HepG2 (cell line): Measurements from ENCODE around the gene TRIM27. TPM values are rescaled to one million over a fixed set of nuclear protein-coding genes. Genes with fewer than 3 reads are reported as not detected.

Experiments used
- ADNP ChIP-seq: sonication (generic); formaldehyde crosslinking; IDR thresholded peaks from 2 replicates; pipeline ENCODE4 v1.4.0; 2020; ENCODE audit warnings: missing genetic modification reagents
- ARNT2 ChIP-seq: sonication (generic); formaldehyde crosslinking; IDR thresholded peaks from 2 replicates; pipeline ENCODE4 v1.8.0; 2022; ENCODE audit warnings: mild to moderate bottlenecking, low read depth, missing genetic modification reagents, moderate library complexity
- ATF7 ChIP-seq, 2 experiments: fragments of 450-650 bp in 1 of 2; sonication (generic) in 1 of 2; formaldehyde crosslinking in 1 of 2; IDR thresholded peaks; 2 replicates each; pipeline versions ENCODE4 v1.4.0 to v1.6.1; 2016 to 2020; ENCODE audit warnings: antibody characterized with exemption in 1 of 2, mild to moderate bottlenecking in 1 of 2, missing genetic modification reagents in 1 of 2
- FOXA1 ChIP-seq, 2 experiments: fragments of 450-650 bp in 1 of 2; sonication (generic) in 1 of 2; formaldehyde crosslinking in 1 of 2; IDR thresholded peaks; 2 replicates each; pipeline versions ENCODE4 v1.4.0 to v1.6.1; 2016 to 2020; ENCODE audit warnings: missing genetic modification reagents in 1 of 2
- ISX ChIP-seq: sonication (generic); formaldehyde crosslinking; conservative IDR thresholded peaks from 2 replicates; pipeline ENCODE4 v1.5.0; 2020; ENCODE audit warnings: missing genetic modification reagents
- JARID2 ChIP-seq: sonication (generic); formaldehyde crosslinking; IDR thresholded peaks from 2 replicates; pipeline ENCODE4 v1.8.1; 2023; ENCODE audit warnings: missing genetic modification reagents, inconsistent platforms; ENCODE audit not compliant: insufficient replicate concordance
- MLLT10 ChIP-seq: sonication (generic); formaldehyde crosslinking; IDR thresholded peaks from 2 replicates; pipeline ENCODE4 v1.4.0; 2020; ENCODE audit warnings: missing genetic modification reagents
- MTA1 ChIP-seq: sonication (generic); formaldehyde crosslinking; IDR thresholded peaks from 2 replicates; pipeline ENCODE4 v1.4.0; 2020; ENCODE audit warnings: missing genetic modification reagents, mild to moderate bottlenecking, borderline replicate concordance
- NPAS2 ChIP-seq: sonication (generic); formaldehyde crosslinking; IDR thresholded peaks from 2 replicates; pipeline ENCODE4 v1.8.0; 2022; ENCODE audit warnings: mild to moderate bottlenecking, missing genetic modification reagents, borderline replicate concordance
- POLR2AphosphoS5 ChIP-seq: IDR thresholded peaks from 2 replicates; pipeline ENCODE4 v1.6.1; 2012; ENCODE audit warnings: low read depth, low read length
- TBX2 ChIP-seq: sonication (generic); formaldehyde crosslinking; IDR thresholded peaks from 2 replicates; pipeline ENCODE4 v1.5.0; 2020; ENCODE audit warnings: missing genetic modification reagents, mild to moderate bottlenecking, borderline replicate concordance
- ZBTB7B ChIP-seq: sonication (generic); formaldehyde crosslinking; IDR thresholded peaks from 2 replicates; pipeline ENCODE4 v1.4.0; 2020; ENCODE audit warnings: missing genetic modification reagents
- ZFYVE20 ChIP-seq: sonication (generic); formaldehyde crosslinking; IDR thresholded peaks from 2 replicates; pipeline ENCODE4 v1.8.0; 2023; ENCODE audit warnings: low read depth, mild to moderate bottlenecking, moderate library complexity, missing genetic modification reagents, borderline replicate concordance
- ZNF136 ChIP-seq: sonication (generic); formaldehyde crosslinking; IDR thresholded peaks from 2 replicates; pipeline ENCODE4 v1.8.1; 2022; ENCODE audit warnings: low read depth, mild to moderate bottlenecking, moderate library complexity, missing genetic modification reagents
- ZNF274 ChIP-seq: sonication (generic); formaldehyde crosslinking; IDR thresholded peaks from 2 replicates; pipeline ENCODE4 v1.5.1; 2020; ENCODE audit warnings: mild to moderate bottlenecking, missing genetic modification reagents
- ZNF546 ChIP-seq: sonication (generic); formaldehyde crosslinking; conservative IDR thresholded peaks from 2 replicates; pipeline ENCODE4 v1.8.1; 2023; ENCODE audit warnings: mild to moderate bottlenecking, missing genetic modification reagents
- ZNF570 ChIP-seq: sonication (generic); formaldehyde crosslinking; IDR thresholded peaks from 2 replicates; pipeline ENCODE4 v1.4.0; 2020; ENCODE audit warnings: mild to moderate bottlenecking, missing genetic modification reagents, borderline replicate concordance
- ZNF839 ChIP-seq: sonication (generic); formaldehyde crosslinking; IDR thresholded peaks from 2 replicates; pipeline ENCODE4 v1.4.0; 2020; ENCODE audit warnings: missing genetic modification reagents, mild to moderate bottlenecking, borderline replicate concordance
- ZSCAN25 ChIP-seq: sonication (generic); formaldehyde crosslinking; IDR thresholded peaks from 2 replicates; pipeline ENCODE4 v1.8.0; 2022; ENCODE audit warnings: mild to moderate bottlenecking, missing genetic modification reagents
- ZSCAN29 ChIP-seq: sonication (generic); formaldehyde crosslinking; conservative IDR thresholded peaks from 2 replicates; pipeline ENCODE4 v1.4.0; 2020; ENCODE audit warnings: mild to moderate bottlenecking, missing genetic modification reagents
- polyA plus RNA-seq, 8 experiments: library from polyadenylated mRNA; depleted of rRNA in 3 of 8; stranded (reverse) in 7 of 8; unstranded in 1 of 8; fragments of >200 nt; fragmentation: Illumina TruSeq in 4 of 8; extraction: Trizol in 4 of 8; gene quantifications; 2 replicates each; pipeline versions ENCODE4 v1.2.1 to v1.2.3, GENCODE V29; 2011 to 2016; ENCODE audit warnings: low read depth in 4 of 8, missing spikeins in 1 of 8, mixed read lengths in 1 of 8; ENCODE audit not compliant: insufficient read depth in 1 of 8
- total RNA-seq, 5 experiments: library from RNA; depleted of rRNA; stranded (reverse); fragments of >200 nt; fragmentation: Illumina TruSeq; extraction: Trizol; gene quantifications; 2 replicates each; pipeline ENCODE4 v1.2.3, GENCODE V29; 2016; ENCODE audit warnings: low read depth in 1 of 5
- TF ChIP-seq, protein P1 (sequence below): sonication (generic); formaldehyde crosslinking; IDR thresholded peaks from 2 replicates; pipeline ENCODE4 v1.5.1; 2020; ENCODE audit warnings: missing genetic modification reagents, mild to moderate bottlenecking, borderline replicate concordance
- TF ChIP-seq, protein P2 (sequence below), 2 experiments: fragments of 450-650 bp in 1 of 2; sonication (generic) in 1 of 2; formaldehyde crosslinking; IDR thresholded peaks; 2 replicates each; pipeline versions ENCODE4 v1.5.0 to v1.8.0; 2020 to 2022; ENCODE audit warnings: mild to moderate bottlenecking in 1 of 2, missing genetic modification reagents in 1 of 2
- TF ChIP-seq, protein P3 (sequence below): sonication (generic); formaldehyde crosslinking; IDR thresholded peaks from 2 replicates; pipeline ENCODE4 v1.4.0; 2020; ENCODE audit warnings: missing genetic modification reagents
- TF ChIP-seq, protein P4 (sequence below): sonication (generic); formaldehyde crosslinking; IDR thresholded peaks from 2 replicates; pipeline ENCODE4 v1.8.0; 2023; ENCODE audit warnings: mild to moderate bottlenecking, missing genetic modification reagents

The TRIM27 gene
- total and polyA plus RNA-seq, 2 of the 13 experiments (the other 11 are each of a cell fraction or from before 2014, with no cell fraction given) = 88.6 to 112 TPM

DNA sequence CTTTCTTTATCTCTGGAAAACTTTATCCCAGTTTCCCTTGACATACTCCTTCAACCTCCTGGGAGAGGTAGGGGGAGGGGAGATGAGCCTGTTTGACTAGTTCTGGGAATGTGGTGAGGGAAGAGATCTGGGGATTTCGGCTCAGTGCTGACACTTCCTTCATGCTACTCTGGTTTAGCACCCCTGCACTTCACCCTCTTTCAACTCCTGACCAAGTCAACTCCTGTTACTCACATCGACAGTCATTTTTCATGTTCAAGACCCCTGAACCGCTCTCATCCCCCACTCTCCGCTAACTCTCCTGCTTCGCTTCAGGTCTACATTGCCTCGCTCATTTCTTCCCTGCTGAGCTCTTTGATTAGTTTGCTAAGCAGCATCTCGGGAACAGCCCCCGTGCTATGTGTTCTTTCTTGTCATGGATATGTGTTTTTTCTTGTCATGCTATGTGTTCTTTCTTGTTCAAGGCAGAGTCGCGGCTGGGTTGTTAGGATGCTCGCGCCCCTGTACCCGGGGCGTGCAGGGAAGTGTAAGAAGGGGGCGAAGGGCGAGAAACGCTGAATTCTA, 16.6 kb upstream of the TRIM27 start (continued):
- TF ChIP-seq FOXA1 (IDR thresholded peaks at IDR 0.05) (no peak), FOXA1 (CRISPR knock-in tag; IDR thresholded peaks at IDR 0.05) (no peak), ISX (CRISPR knock-in tag) (no peak), ADNP (CRISPR knock-in tag) (no peak), ZFYVE20 (CRISPR knock-in tag) (no peak), ZSCAN29 (CRISPR knock-in tag) (0 out of 2 replicates have a peak, but pooled peaks have one; percentile 17), ATF7 (IDR thresholded peaks at IDR 0.05) (no peak), ATF7 (CRISPR knock-in tag; IDR thresholded peaks at IDR 0.05) (no peak), JARID2 (CRISPR knock-in tag) (no peak), ZNF570 (CRISPR knock-in tag) (no peak), ZNF136 (CRISPR knock-in tag) (no peak), ZNF546 (no peak), MTA1 (CRISPR knock-in tag) (0 out of 2 replicates have a peak, but pooled peaks have one; percentile 34), ZNF839 (CRISPR knock-in tag) (no peak), TBX2 (CRISPR knock-in tag) (no peak), MLLT10 (no peak), ZNF274 (no peak; the same call in 1 of the 2 replicates), ZBTB7B (CRISPR knock-in tag) (no peak), ARNT2 (CRISPR knock-in tag) (0 out of 2 replicates have a peak, but pooled peaks have one; percentile 20), NPAS2 (CRISPR knock-in tag) (no peak), ZSCAN25 (peak; percentile 99), POLR2AphosphoS5 (no peak)
- TF ChIP-seq, protein P1, sequence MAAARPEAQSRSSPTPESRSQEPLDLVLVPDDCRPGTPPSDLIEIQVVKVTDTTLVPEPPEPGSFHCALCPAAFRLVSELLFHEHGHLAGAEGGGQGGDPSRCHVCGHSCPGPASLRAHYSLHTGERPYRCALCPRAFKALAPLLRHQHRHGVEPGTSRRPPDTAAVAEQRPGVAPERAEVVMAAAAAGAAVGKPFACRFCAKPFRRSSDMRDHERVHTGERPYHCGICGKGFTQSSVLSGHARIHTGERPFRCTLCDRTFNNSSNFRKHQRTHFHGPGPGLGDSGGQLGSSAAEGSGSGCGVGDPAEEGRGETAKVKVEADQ (CRISPR knock-in tag) = peak; percentile 78; the same call in 1 of the 2 replicates
- TF ChIP-seq, protein P2, sequence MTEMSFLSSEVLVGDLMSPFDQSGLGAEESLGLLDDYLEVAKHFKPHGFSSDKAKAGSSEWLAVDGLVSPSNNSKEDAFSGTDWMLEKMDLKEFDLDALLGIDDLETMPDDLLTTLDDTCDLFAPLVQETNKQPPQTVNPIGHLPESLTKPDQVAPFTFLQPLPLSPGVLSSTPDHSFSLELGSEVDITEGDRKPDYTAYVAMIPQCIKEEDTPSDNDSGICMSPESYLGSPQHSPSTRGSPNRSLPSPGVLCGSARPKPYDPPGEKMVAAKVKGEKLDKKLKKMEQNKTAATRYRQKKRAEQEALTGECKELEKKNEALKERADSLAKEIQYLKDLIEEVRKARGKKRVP (CRISPR knock-in tag; IDR thresholded peaks at IDR 0.05) = no peak; a peak in 1 of 4 replicates
- TF ChIP-seq, protein P3, sequence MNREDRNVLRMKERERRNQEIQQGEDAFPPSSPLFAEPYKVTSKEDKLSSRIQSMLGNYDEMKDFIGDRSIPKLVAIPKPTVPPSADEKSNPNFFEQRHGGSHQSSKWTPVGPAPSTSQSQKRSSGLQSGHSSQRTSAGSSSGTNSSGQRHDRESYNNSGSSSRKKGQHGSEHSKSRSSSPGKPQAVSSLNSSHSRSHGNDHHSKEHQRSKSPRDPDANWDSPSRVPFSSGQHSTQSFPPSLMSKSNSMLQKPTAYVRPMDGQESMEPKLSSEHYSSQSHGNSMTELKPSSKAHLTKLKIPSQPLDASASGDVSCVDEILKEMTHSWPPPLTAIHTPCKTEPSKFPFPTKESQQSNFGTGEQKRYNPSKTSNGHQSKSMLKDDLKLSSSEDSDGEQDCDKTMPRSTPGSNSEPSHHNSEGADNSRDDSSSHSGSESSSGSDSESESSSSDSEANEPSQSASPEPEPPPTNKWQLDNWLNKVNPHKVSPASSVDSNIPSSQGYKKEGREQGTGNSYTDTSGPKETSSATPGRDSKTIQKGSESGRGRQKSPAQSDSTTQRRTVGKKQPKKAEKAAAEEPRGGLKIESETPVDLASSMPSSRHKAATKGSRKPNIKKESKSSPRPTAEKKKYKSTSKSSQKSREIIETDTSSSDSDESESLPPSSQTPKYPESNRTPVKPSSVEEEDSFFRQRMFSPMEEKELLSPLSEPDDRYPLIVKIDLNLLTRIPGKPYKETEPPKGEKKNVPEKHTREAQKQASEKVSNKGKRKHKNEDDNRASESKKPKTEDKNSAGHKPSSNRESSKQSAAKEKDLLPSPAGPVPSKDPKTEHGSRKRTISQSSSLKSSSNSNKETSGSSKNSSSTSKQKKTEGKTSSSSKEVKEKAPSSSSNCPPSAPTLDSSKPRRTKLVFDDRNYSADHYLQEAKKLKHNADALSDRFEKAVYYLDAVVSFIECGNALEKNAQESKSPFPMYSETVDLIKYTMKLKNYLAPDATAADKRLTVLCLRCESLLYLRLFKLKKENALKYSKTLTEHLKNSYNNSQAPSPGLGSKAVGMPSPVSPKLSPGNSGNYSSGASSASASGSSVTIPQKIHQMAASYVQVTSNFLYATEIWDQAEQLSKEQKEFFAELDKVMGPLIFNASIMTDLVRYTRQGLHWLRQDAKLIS (CRISPR knock-in tag) = no peak
- TF ChIP-seq, protein P4, sequence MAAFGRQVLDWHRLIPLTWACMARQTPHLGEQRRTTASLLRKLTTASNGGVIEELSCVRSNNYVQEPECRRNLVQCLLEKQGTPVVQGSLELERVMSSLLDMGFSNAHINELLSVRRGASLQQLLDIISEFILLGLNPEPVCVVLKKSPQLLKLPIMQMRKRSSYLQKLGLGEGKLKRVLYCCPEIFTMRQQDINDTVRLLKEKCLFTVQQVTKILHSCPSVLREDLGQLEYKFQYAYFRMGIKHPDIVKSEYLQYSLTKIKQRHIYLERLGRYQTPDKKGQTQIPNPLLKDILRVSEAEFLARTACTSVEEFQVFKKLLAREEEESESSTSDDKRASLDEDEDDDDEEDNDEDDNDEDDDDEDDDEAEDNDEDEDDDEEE (CRISPR knock-in tag) = no peak
